Pancreas (tissue), 10 donors: Measurements from ENCODE around the gene LAS1L. TPM values are rescaled to one million over a fixed set of nuclear protein-coding genes. Genes with fewer than 3 reads are reported as not detected.

Source experiments
- ATAC-seq, 4 donors: fragments of 200-7000 bp; cut with Tn5 transposase; one replicate each; pipeline versions ENCODE4 v1.8.0 to v1.9.1; 2020; ENCODE audit warnings: mild to moderate bottlenecking in 4 of 4, moderate library complexity in 4 of 4
- DNase-seq, 6 donors: peaks; one replicate each; pipeline ENCODE4 v3.0.0-alpha.2; 2020
- FAIRE-seq: peaks from 2 replicates; lab custom pipeline; 2012; peaks lifted over from hg19 to GRCh38; lab: Jason Lieb, UNC
- H3K27ac ChIP-seq, 4 donors: fragments of 200-600 bp; sonication (generic); 1 replicate in 3 of 4; 2 replicates in 1 of 4; pipeline versions ENCODE4 v1.5.0 to v1.8.0; 2020
- H3K27me3 ChIP-seq, 4 donors: fragments of 200-600 bp; one replicate each; pipeline ENCODE4 v1.8.0; 2021
- H3K36me3 ChIP-seq, 3 donors: fragments of 200-600 bp; sonication (generic) in 1 of 3; one replicate each; pipeline versions ENCODE4 v1.5.0 to v1.8.0; 2020 to 2021
- H3K4me1 ChIP-seq, 3 donors: fragments of 200-600 bp; one replicate each; pipeline ENCODE4 v1.8.0; 2021
- H3K4me3 ChIP-seq, 4 donors: fragments of 200-600 bp; sonication (generic) in 2 of 4; one replicate each; pipeline versions ENCODE4 v1.5.0 to v1.8.0; 2020 to 2021
- H3K9me3 ChIP-seq, 4 donors: fragments of 200-600 bp; one replicate each; pipeline ENCODE4 v1.8.0; 2021
- CTCF ChIP-seq, 4 donors: fragments of 200-600 bp; sonication (generic) in 3 of 4; IDR thresholded peaks; one replicate each; pipeline versions ENCODE4 v1.5.0 to v1.8.0; 2021; ENCODE audit warnings: antibody characterized with exemption in 4 of 4
- WGBS, 2 donors: extraction: QIAGEN DNeasy Blood & Tissue Kit; methylation state at CpG; one replicate each; pipeline ENCODE4 v1.1.7; 2013; 5-methylcytosine and 5-hydroxymethylcytosine counted together
- intact Hi-C, 3 donors: fragments of 100-400 bp; cut with DNase I; formaldehyde crosslinking; loops; one replicate each; pipeline versions ENCODE4 v1.11.1 to v1.14.2; 2022
- polyA plus RNA-seq, 2 donors: library from polyadenylated mRNA; stranded (reverse); fragments of 200-250 nt; gene quantifications; one replicate each; pipeline ENCODE4 v1.2.3, GENCODE V29; 2013
- total RNA-seq, 6 donors: library from RNA; stranded (reverse); fragmentation: NEBNext Ultra II Directional in 4 of 6; extraction: Animal tissue kit (Norgen Biotek cat#: 25700) in 4 of 6; gene quantifications; one replicate each; pipeline versions ENCODE4 v1.2.1 to v1.2.4, GENCODE V29; 2021 to 2023
- donor health status: healthy with polysubstance abuse.
- donor health status: DM: no; HTN: no; CAD: no; lungs with moderate emphysema.
- donor health status: DM: no; HTN: no; CAD: no.
- donor health status: control.
- donor health status: control.
- donor health status: Bipolar disorder and iron deficiency.
- donor health status: DM: yes; HTN: yes; CAD: no.
- donor health status: DM: no; HTN: no; CAD: no.
- donor health status: DM: no; HTN: no; CAD: no.
- donor health status: DM: yes; HTN: yes; CAD: no.

Gene LAS1L
- total and polyA plus RNA-seq, 8 donors: 10.5 to 26.9 (median 14.4) TPM

- WGBS, 2 donors: 84 to 86% methylated on average over 62 of the region's 62 CpGs
- FAIRE-seq: no peak
These were observed 17.1 kb upstream of the LAS1L start for GRCh38 chrX:65551489-65552339.

DNA sequence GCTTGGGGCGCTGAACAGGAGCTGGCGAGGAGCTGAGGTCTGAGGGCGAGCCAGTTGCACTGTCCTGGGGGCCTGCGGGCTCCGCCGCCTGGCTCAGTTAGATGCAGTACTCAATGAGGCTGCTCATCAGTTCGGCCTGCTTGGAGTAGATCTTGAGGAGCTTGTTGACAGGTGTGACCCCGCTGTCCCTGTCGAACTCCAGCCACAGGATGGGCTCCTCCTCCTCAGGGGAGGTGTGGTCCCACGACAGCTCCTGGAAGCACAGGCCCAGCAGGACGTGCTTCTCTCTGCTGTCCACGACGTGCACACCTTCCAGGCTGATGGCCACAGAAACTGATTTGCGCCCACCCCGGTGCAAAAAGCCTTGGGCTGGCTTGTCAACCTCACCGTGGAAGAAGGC is 16.5 kb upstream of the LAS1L start:
- no peak overlapping the region for H3K4me3 ChIP-seq
- 70 to 81% methylated on average over 16 of the region's 16 CpGs for WGBS, 2 donors
- no peaks in the 10 kb centered on the region for H3K36me3 ChIP-seq
- no peaks in the 10 kb centered on the region for H3K9me3 ChIP-seq
- no peak for DNase-seq
- no peaks in the 10 kb centered on the region for H3K27me3 ChIP-seq
- intact Hi-C loops: no loop called here
- no peak for ATAC-seq
- no peaks in the 10 kb centered on the region for H3K4me1 ChIP-seq
- FAIRE-seq: no peak
- no peak for TF ChIP-seq CTCF (IDR thresholded peaks at IDR 0.05)
- no peak overlapping the region for H3K27ac ChIP-seq

More at GRCh38 chrX:65551489-65552339, 17.1 kb upstream of the LAS1L start:
- intact Hi-C loops: no loop called here
- Histone ChIP-seq H3K27ac (no peak overlapping the region), H3K27me3 (no peaks in the 10 kb centered on the region), H3K36me3 (no peaks in the 10 kb centered on the region), H3K9me3 (no peaks in the 10 kb centered on the region), H3K4me1 (no peaks in the 10 kb centered on the region), H3K4me3 (no peak overlapping the region)
- no peak for TF ChIP-seq CTCF (IDR thresholded peaks at IDR 0.05)
- no peak for ATAC-seq
- peak in 1 of 6 donors; percentile 54 for DNase-seq

- FAIRE-seq (no peak), ATAC-seq (no peak), DNase-seq (no peak)
- Histone ChIP-seq H3K4me3 (no peak overlapping the region), H3K4me1 (no peaks in the 10 kb centered on the region), H3K36me3 (no peaks in the 10 kb centered on the region), H3K27me3 (no peaks in the 10 kb centered on the region), H3K27ac (no peak overlapping the region), H3K9me3 (no peaks in the 10 kb centered on the region)
- no peak for TF ChIP-seq CTCF (IDR thresholded peaks at IDR 0.05)
- intact Hi-C loops: no loop called here
- 67 to 68% methylated on average over 1 of the region's 1 CpG for WGBS, 2 donors
These were observed 10.9 kb upstream of the LAS1L start for GRCh38 chrX:65545456-65545855.

GRCh38 chrX:65537229-65537628 is 2.6 kb upstream of the LAS1L start:
- FAIRE-seq: no peak
- H3K9me3 ChIP-seq: no peaks in the 10 kb centered on the region
- no peak overlapping the region for H3K27ac ChIP-seq
- intact Hi-C loops: no loop called here
- H3K27me3 ChIP-seq: no peaks in the 10 kb centered on the region
- peaks cover 0 to 6% (median 0%) of the 10 kb centered on the region in 3 donors for H3K4me1 ChIP-seq
- ATAC-seq: no peak
- H3K4me3 ChIP-seq: no peak overlapping the region
- WGBS, 2 donors: 18 to 22% methylated on average over 3 of the region's 3 CpGs
- no peak for DNase-seq
- no peak for TF ChIP-seq CTCF (IDR thresholded peaks at IDR 0.05)
- no peaks in the 10 kb centered on the region for H3K36me3 ChIP-seq

DNA sequence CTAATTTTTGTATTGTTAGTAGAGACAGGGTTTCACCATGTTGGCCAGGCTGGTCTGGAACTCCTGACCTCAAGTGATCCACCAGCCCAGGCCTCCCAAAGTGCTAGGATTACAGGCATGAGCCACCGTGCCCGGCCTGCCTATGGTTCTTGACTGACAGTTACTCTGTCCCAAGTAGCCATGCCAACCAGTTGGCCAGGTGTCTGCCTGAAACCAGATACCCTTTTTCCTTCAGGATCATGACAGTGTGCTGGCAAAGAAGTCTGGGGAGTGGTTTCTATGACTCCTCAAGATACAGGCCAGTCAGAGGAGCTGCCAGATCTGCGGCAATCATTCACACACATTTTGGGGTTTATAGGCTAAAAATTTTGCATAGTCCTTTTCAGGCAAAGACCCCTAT is 1.7 kb upstream of the LAS1L start:
- Histone ChIP-seq H3K36me3 (no peaks in the 10 kb centered on the region), H3K27me3 (no peaks in the 10 kb centered on the region)
- FAIRE-seq: no peak

More for the DNA sequence above, 1.7 kb upstream of the LAS1L start:
- no peak for DNase-seq
- Histone ChIP-seq H3K9me3 (no peaks in the 10 kb centered on the region), H3K27ac (no peak overlapping the region), H3K4me3 (no peak overlapping the region), H3K4me1 (peaks cover 0 to 6% (median 0%) of the 10 kb centered on the region in 3 donors)
- 74 to 75% methylated on average over 3 of the region's 3 CpGs for WGBS, 2 donors
- intact Hi-C loops: no loop called here
- ATAC-seq: no peak
- TF ChIP-seq CTCF (IDR thresholded peaks at IDR 0.05): no peak
